NCI-H748 (cell line): ENCODE data around the gene DOK4.
"Not testable (repeated sequence)": the region's sequence is repeated elsewhere in the genome, so short reads cannot be mapped to it uniquely, and the experiment has no call there.

Experiments used
- DNase-seq: peaks from one replicate; lab custom pipeline; 2025; ENCODE audit not compliant: unreplicated experiment; lab: John Stamatoyannopoulos, UW

DOK4 gene

GRCh38 chr16:57452021-57452420, 34.3 kb downstream of the DOK4 start:
- DNase-seq = no peak

- DNase-seq = peak; percentile 93
Observed at GRCh38 chr16:57447186-57447962, 38.9 kb downstream of the DOK4 start, which contains the start of the genes CIAPIN1 and COQ9. CIAPIN1 (minus strand) TSS chr16:57447385; CDS start chr16:57440928, 6,457 bp downstream. COQ9 (plus strand) TSS chr16:57447479; CDS start chr16:57447506, 27 bp downstream.

DNA sequence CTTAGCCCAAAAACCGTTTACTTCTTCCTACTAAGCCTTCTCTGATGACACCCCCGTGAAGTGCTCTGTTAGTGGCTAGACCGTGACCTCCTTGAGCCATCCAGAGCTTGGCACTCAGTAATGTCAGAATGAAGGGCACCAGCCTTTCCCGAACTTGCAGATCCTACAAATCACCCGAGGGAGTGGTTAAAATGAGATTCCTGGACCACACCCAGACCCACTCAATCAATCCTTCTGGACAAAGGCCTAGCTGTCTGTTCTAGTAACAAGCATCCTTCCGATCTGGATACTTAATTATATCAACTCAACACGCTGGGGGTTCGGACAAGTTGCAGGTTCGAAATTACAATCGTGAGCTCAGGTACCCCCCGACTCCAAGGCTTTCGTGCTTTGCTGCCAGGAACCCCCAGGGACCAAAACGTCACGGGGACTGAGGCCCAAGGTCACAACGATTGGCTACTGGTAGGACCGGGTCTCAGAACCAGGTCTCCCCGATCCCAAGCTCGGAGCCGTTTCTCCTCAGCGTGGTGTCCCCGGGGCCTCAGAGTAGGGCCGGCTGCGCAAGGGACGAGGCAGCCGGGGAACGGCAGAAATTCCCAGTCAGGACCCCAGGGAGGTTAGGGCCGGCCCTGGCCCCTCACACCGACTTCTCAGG, 39.6 kb downstream of the DOK4 start:
- DNase-seq = peak; percentile 55

DNA sequence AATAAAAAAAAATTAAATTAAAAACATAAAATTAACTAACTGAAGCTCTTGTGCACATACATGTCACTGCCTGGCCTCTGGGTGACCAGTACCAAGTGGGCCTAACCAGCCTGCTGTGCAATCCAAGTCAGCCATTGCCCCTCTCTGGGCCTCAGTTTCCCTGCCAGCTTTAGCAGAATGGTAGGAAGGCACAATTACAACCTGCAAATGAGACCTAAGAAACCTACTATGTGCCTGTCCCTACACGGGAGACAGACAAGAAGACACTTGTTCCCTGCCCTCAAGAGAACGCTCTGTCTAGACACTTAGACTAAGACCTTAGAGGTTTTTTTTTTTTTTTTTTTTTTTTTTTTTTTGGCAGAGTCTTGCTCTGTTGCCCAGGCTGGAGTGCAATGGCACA, 40.8 kb downstream of the DOK4 start:
- no peak for DNase-seq

- DNase-seq = no peak
Observed at GRCh38 chr16:57444711-57445110, 41.6 kb downstream of the DOK4 start.

- DNase-seq = not testable (repeated sequence)
Observed at GRCh38 chr16:57440551-57440950, 45.7 kb downstream of the DOK4 start.

GRCh38 chr16:57439947-57440346, 46.3 kb downstream of the DOK4 start:
- DNase-seq = not testable (repeated sequence)

- DNase-seq = no peak
Observed at GRCh38 chr16:57435838-57436237, 50.5 kb downstream of the DOK4 start.

GRCh38 chr16:57434003-57434402, 52.3 kb downstream of the DOK4 start:
- DNase-seq = no peak

DNA sequence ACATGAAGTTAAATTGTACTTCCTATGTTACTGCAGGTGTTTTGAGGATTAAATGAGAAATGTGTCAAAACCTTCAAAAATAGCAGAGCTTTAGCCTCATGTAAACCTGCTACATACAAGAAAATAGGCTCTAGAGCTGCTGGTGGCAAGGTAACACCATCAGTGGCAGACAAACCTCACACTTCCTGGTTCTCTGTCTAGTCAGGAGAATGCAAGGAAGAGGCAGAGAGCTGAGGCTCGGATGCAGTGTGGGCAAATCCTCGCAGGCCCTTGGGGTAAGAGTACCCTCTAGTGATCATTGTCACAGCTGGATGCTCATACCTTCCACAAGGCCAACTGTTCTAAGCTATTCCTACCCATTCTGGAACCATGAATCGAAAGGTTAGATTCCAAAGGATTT, 53.3 kb downstream of the DOK4 start:
- no peak for DNase-seq

DNA sequence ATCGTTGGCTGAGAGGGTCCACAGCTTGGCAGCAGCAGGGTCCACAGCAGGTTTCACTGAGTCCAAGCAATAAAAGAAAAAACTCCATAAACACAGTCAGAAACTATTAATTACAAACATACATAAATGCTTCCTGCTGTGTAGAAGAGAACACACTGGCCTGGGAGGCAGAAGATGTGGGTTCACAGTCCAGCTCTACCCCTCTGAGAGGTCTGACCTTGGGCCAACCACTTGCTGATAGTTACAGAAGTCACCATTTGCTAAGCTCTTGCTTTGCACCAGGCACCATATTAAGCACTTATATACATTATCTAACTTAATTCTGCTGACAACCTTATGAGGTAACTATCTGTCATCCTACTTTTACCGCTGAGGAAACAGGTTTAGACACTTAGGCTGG, 53.8 kb downstream of the DOK4 start:
- no peak for DNase-seq

- no peak for DNase-seq
Observed at GRCh38 chr16:57430955-57431354, 55.3 kb downstream of the DOK4 start.

DNA sequence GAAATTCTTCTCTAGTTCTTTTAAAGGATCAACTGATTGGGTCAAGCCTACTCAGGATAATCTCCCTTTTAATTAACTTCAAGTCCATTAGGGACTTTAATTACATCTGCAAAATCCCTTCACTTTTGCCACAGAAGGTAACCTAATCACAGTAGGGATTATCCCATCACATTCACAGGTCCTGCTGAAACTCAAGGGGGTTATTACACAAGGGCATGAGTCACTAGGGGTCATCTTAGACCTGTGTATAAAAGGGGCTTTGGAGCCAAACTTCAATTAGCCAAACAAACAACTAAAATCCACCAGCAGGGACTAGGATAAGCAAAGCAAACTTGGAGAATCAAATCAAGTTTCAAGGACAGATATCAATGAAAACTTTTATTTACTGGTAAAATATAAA, 58.5 kb downstream of the DOK4 start:
- no peak for DNase-seq

GRCh38 chr16:57427307-57427706, 59.0 kb downstream of the DOK4 start:
- DNase-seq = no peak

GRCh38 chr16:57426356-57426755, 59.9 kb downstream of the DOK4 start:
- no peak for DNase-seq

GRCh38 chr16:57424583-57424982, 61.7 kb downstream of the DOK4 start:
- DNase-seq = no peak

GRCh38 chr16:57423152-57423551, 63.1 kb downstream of the DOK4 start:
- DNase-seq = no peak

DNA sequence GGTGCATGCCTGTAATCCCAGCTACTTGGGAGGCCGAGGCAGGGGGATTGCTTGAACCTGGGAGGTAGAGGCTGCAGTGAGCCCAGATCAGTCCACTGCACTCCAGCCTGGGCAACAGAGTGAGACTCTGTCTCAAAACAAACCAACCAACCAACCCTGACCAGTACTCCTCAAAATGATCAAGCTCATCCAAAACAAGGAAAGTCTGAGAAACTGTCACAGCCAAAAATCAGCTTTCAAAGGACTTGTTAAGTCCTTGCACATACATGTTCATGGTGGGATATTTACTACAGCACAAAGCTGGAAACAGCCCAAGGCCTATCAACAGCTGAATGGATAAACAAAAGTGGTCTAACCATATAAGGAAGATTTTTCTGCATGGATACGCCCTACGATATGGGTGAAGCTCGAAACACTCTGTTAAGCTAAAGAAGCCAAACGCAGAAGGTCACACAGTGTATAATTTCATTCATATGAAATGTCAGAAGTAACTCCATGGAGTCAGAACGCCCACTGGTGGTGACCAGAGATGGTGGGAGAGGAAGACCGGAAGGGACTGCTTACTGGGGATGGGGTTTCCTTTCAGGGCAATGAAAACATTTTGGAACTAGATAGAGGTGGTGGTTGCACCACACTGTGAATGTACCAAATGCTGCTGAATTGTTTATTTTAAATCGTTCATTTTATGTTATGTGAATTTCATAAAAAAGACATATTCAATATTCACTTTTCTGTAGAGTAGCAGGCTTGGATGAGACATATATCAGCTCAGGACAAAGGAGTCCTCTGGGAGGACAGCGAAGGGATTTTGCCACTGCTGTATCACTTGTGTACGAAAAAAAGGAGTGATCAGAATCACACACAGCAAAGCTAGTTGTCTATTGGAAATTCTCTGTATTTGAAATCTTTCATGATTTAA, 64.0 kb downstream of the DOK4 start:
- peak; percentile 60 for DNase-seq
